HEK293T (cell line): ENCODE results near the gene GPD1L.
"Not testable (repeated sequence)": the region's sequence is repeated elsewhere in the genome, so short reads cannot be mapped to it uniquely, and the experiment has no call there.

Experiments used
- CTCF ChIA-PET: fragments of 350-600 bp; formaldehyde crosslinking; extraction: SDS; loops from one replicate; lab custom pipeline; 2021; ENCODE audit warnings: antibody characterized with exemption, inconsistent platforms; lab: Yijun Ruan, JAX
- POLR2A ChIA-PET: fragments of 350-600 bp; formaldehyde crosslinking; extraction: SDS; loops from one replicate; lab custom pipeline; 2020; ENCODE audit warnings: antibody characterized with exemption, inconsistent platforms; lab: Yijun Ruan, JAX
- DNase-seq: peaks from one replicate; pipeline ENCODE4 v3.0.0; 2012; ENCODE audit warnings: mixed read lengths; ENCODE audit errors: extremely low spot score
- ARNT ChIP-seq: fragments of 450-650 bp; IDR thresholded peaks from 2 replicates; pipeline ENCODE4 v1.6.1; 2017; ENCODE audit warnings: mild to moderate bottlenecking
- BHLHE40 ChIP-seq: fragments of 450-650 bp; IDR thresholded peaks from 2 replicates; pipeline ENCODE4 v1.6.1; 2016; ENCODE audit warnings: mild to moderate bottlenecking, moderate library complexity, borderline replicate concordance
- CTBP1 ChIP-seq: fragments of 450-650 bp; IDR thresholded peaks from 2 replicates; pipeline ENCODE4 v1.6.1; 2016; ENCODE audit warnings: borderline replicate concordance
- ELF4 ChIP-seq: fragments of 450-650 bp; IDR thresholded peaks from 2 replicates; pipeline ENCODE4 v1.6.1; 2017; ENCODE audit warnings: antibody characterized with exemption
- FOXA1 ChIP-seq: fragments of 450-650 bp; IDR thresholded peaks from 2 replicates; pipeline ENCODE4 v1.6.1; 2016; ENCODE audit warnings: mild to moderate bottlenecking
- FOXK2 ChIP-seq: fragments of 450-650 bp; IDR thresholded peaks from 2 replicates; pipeline ENCODE4 v1.6.1; 2016; ENCODE audit warnings: mild to moderate bottlenecking
- FOXM1 ChIP-seq: fragments of 450-650 bp; IDR thresholded peaks from 2 replicates; pipeline ENCODE4 v1.6.1; 2017; ENCODE audit warnings: mild to moderate bottlenecking, borderline replicate concordance
- HDGF ChIP-seq: fragments of 450-650 bp; IDR thresholded peaks from 2 replicates; pipeline ENCODE4 v1.6.1; 2017; ENCODE audit warnings: antibody characterized with exemption, borderline replicate concordance
- L3MBTL2 ChIP-seq: fragments of 450-650 bp; conservative IDR thresholded peaks from 2 replicates; pipeline ENCODE4 v1.6.1; 2016; ENCODE audit warnings: mild to moderate bottlenecking
- LEF1 ChIP-seq: fragments of 450-650 bp; IDR thresholded peaks from 2 replicates; pipeline ENCODE4 v1.6.1; 2017; ENCODE audit warnings: mild to moderate bottlenecking, borderline replicate concordance
- NFRKB ChIP-seq: fragments of 450-650 bp; IDR thresholded peaks from 2 replicates; pipeline ENCODE4 v1.6.1; 2016; ENCODE audit warnings: mild to moderate bottlenecking, moderate library complexity
- SP1 ChIP-seq: fragments of 450-650 bp; IDR thresholded peaks from 2 replicates; pipeline ENCODE4 v1.6.1; 2017
- SUZ12 ChIP-seq: fragments of 450-650 bp; IDR thresholded peaks from 2 replicates; pipeline ENCODE4 v1.6.1; 2016; ENCODE audit warnings: mild to moderate bottlenecking
- TARDBP ChIP-seq: fragments of 450-650 bp; IDR thresholded peaks from 2 replicates; pipeline ENCODE4 v1.6.1; 2016
- ZNF384 ChIP-seq: fragments of 450-650 bp; IDR thresholded peaks from 2 replicates; pipeline ENCODE4 v1.6.1; 2016
- TF ChIP-seq, protein P1 (sequence below): fragments of 450-650 bp; IDR thresholded peaks from 2 replicates; pipeline ENCODE4 v1.6.1; 2016

The GPD1L gene

DNA sequence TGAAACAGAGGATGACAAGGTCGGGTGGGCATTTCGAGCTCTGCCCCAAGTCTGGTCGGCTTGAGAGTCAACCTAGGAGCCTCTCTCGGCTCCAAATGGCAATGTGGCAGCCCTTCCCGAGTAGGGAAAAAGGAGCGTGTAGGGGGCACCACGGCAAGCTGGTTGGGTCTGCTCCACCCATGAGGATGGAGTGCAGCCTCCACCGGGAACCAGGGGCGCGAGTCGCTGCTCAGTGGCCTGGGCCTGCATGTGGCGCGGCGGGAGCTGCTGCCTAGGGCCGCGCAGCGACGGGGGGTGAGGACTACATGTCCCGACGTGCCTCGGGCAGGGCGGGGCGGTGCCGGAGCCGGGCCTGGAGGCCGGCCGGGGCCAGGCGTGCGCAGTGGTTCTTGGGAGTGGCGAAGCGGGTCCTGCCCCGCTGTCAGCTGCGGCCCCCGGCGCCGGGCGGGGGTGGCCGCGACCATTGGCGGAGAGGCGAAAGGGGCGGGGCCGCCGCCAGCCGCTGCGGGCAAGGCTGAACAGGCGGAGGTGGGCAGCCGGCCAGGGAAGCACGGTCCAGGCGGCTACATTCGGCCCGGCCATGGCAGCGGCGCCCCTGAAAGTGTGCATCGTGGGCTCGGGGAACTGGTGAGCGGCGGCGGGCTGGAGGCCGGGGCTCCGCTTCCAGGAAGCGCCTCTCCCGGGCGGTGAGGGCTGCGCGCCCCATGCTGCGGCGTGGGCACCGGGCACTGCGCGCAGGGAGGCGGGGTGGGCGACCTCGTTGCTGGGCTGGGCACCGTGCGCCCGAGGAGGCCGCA, at the start of gene GPD1L:
TSS of gene GPD1L (plus strand) at position 489 of the 797 bp plus-strand sequence. CDS start at position 581, 92 bp downstream.
- peak; percentile 98 for DNase-seq
- TF ChIP-seq ZNF384 (no peak), FOXK2 (no peak), FOXM1 (no peak; the same call in 1 of the 2 replicates), CTBP1 (no peak), SUZ12 (no peak), ELF4 (no peak), TARDBP (no peak), SP1 (no peak), HDGF (peak; percentile 100), L3MBTL2 (peak; percentile 72)
- ChIA-PET CTCF (no interaction called here), POLR2A (interaction anchor here (0.7 to 1.2 kb wide), 8 partner anchors 11 to 574 kb away, joined by 3 to 4 read pairs (median 3); no protein-coding TSS in a partner anchor)

DNA sequence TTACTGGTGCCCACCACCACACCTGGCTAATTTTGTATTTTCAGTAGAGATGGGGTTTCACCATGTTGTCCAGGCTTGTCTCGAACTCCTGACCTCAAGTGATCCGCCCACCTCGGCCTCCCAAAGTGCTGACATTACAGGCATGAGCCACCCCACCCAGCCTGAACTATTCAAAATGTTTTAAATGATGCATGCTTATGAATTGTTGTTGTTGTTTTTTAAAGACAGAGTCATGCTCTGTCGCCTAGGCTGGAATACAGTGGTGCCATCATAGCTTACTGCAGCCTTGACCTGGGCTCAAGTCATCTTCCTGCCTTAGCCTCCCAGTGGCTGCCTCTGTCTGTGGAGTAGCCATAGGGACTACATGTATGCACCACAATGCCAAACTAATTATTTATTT, 48.0 kb upstream of the GPD1L start:
- POLR2A ChIA-PET, CTCF ChIA-PET: not testable (repeated sequence)

DNA sequence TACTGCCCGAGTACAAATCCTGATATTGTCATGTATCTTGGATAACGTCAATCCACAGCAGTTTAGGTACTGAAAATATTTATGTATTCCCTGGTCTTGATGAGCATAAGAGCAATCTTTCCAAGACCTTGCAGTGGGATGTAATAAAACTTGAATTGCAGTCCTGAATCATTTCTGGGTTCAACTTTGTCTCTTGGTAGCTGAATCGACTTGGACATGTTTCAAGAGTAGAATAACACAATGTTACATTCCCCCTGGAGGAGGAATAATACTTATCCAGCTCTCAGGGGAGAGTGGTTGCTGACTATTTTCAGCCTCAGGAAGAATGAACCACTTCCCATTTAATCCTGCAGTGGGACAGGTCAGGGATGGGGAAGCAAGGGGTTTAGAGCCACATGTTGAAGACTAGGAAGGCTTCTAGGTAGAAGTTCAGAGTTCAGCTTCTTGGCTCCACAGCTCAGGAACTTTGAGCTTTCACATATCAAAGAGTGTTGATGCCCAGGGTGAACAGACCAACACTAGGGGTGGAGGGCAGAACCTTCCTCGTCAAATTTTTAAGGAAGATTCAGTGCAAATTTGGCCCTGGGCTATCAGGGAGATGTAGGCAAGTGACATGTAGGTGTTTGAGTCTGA, 43.4 kb upstream of the GPD1L start:
- ChIA-PET POLR2A (no interaction called here), CTCF (no interaction called here)
- TF ChIP-seq L3MBTL2 (no peak), BHLHE40 (no peak), SP1 (no peak), SUZ12 (no peak), FOXA1 (no peak), ELF4 (no peak)
- DNase-seq: no peak

More for the DNA sequence above, 48.0 kb upstream of the GPD1L start:
- not testable (repeated sequence) for DNase-seq

DNA sequence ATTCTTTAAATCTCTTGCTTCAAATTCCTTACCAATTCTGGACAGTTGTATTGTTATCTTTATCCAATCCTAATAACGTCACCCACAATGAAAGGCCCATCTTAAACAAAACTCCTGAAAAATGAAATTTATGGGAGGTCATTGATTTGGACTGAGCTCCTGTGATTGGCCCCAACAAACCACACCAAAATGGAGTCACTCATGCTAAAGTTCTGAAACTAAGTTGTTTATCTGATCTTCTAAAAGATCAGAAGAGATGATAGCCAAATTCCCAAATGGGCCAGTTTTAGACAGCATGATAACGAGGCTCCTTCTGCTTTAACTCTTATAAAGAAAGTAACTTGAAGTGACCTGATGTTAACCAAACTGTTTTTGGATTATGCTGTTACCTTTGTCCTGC, 39.7 kb upstream of the GPD1L start:
- ChIA-PET POLR2A (no interaction called here), CTCF (no interaction called here)
- DNase-seq: no peak
- TF ChIP-seq CTBP1 (no peak), L3MBTL2 (no peak), ELF4 (no peak), BHLHE40 (no peak), FOXK2 (no peak), ARNT (no peak), SUZ12 (no peak), NFRKB (no peak), FOXM1 (no peak), ZNF384 (no peak), SP1 (no peak), HDGF (no peak), TARDBP (no peak), LEF1 (no peak), FOXA1 (no peak)
- TF ChIP-seq, protein P1, sequence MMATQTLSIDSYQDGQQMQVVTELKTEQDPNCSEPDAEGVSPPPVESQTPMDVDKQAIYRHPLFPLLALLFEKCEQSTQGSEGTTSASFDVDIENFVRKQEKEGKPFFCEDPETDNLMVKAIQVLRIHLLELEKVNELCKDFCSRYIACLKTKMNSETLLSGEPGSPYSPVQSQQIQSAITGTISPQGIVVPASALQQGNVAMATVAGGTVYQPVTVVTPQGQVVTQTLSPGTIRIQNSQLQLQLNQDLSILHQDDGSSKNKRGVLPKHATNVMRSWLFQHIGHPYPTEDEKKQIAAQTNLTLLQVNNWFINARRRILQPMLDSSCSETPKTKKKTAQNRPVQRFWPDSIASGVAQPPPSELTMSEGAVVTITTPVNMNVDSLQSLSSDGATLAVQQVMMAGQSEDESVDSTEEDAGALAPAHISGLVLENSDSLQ: no peak

- not testable (repeated sequence) for DNase-seq
Observed at GRCh38 chr3:32074194-32074593, 32.2 kb upstream of the GPD1L start.

GRCh38 chr3:32076566-32076965, 29.9 kb upstream of the GPD1L start:
- POLR2A ChIA-PET: no interaction called here
- TF ChIP-seq L3MBTL2 (no peak), BHLHE40 (no peak)
- DNase-seq: no peak
- CTCF ChIA-PET: no interaction called here

More at GRCh38 chr3:32074194-32074593, 32.2 kb upstream of the GPD1L start:
- POLR2A ChIA-PET, CTCF ChIA-PET: not testable (repeated sequence)

- TF ChIP-seq SUZ12 (no peak), ELF4 (no peak), HDGF (no peak), CTBP1 (no peak), NFRKB (no peak), FOXA1 (no peak), TARDBP (no peak), SP1 (no peak), BHLHE40 (no peak), L3MBTL2 (no peak), ZNF384 (no peak), LEF1 (no peak), ARNT (no peak)
- CTCF ChIA-PET: no interaction called here
- DNase-seq: no peak
- POLR2A ChIA-PET: no interaction called here
Observed at GRCh38 chr3:32077260-32078084, 28.9 kb upstream of the GPD1L start.
